Adrenal gland (tissue), 5 donors: ENCODE results near the gene MYL12A.
A peak's percentile ranks its signal among the peaks of the same experiment; 100 is the strongest.

Experiments used
- CTCF ChIP-seq, 6 experiments: fragments of 450-650 bp in 4 of 6; fragments of 200-600 bp in 2 of 6; sonication (generic) in 1 of 6; IDR thresholded peaks; 1 replicate in 5 of 6; 2 replicates in 1 of 6; pipeline versions ENCODE4 v1.5.1 to v1.8.0; 2016 to 2021; ENCODE audit warnings: antibody characterized with exemption in 6 of 6, mild to moderate bottlenecking in 2 of 6, moderate library complexity in 1 of 6
- POLR2A ChIP-seq, 2 donors: fragments of 450-650 bp; IDR thresholded peaks; one replicate each; pipeline ENCODE4 v1.6.1; 2017; ENCODE audit warnings: antibody characterized with exemption in 2 of 2, mild to moderate bottlenecking in 2 of 2, moderate library complexity in 1 of 2
- donor health status: DM: no; HTN: no; CAD: no.

- TF ChIP-seq CTCF (IDR thresholded peaks at IDR 0.05) (no peak), POLR2A (IDR thresholded peaks at IDR 0.05) (peak in 1 of 2 donors; percentile 72)
These were observed 864 bp upstream of the MYL12A start for GRCh38 chr18:3246635-3247239.
